Prostate gland (tissue), 2 donors: ENCODE results near the gene VPS13A.

Source experiments
- CTCF ChIP-seq, 4 experiments: fragments of 200-600 bp in 2 of 4; fragments of 450-650 bp in 2 of 4; sonication (generic) in 2 of 4; IDR thresholded peaks; 1 replicate in 3 of 4; 2 replicates in 1 of 4; pipeline ENCODE4 v1.5.1; 2016 to 2019; ENCODE audit warnings: antibody characterized with exemption in 4 of 4, mild to moderate bottlenecking in 2 of 4, moderate library complexity in 2 of 4
- POLR2A ChIP-seq: fragments of 450-650 bp; IDR thresholded peaks from one replicate; pipeline ENCODE4 v1.6.1; 2016; ENCODE audit warnings: antibody characterized with exemption, mild to moderate bottlenecking
- POLR2AphosphoS5 ChIP-seq: sonication (generic); formaldehyde crosslinking; IDR thresholded peaks from one replicate; pipeline ENCODE4 v1.6.1; 2017; ENCODE audit warnings: antibody characterized with exemption

DNA sequence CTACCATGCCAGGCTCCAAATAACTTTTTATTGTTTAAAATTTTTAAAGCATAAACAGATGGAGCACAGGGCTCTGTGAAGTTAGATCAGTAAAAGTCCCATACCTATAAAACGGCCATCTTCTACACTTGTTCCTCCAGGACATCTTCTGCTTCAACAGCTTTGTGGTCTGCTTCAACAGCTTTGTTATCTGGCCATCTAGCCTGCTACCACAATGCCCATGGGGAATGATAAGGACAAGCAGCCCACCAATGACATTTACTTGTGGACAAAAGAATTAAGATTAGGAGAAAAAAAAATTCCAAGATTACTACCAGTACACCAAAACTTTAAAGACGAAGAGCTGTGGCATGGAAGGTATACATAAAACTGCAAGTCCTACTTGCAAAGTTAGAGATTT, 2.2 kb upstream of the VPS13A start:
- no peak for TF ChIP-seq POLR2A
- no peak for TF ChIP-seq CTCF (IDR thresholded peaks at IDR 0.05)
- no peak for TF ChIP-seq POLR2AphosphoS5
